Fibroblast of skin of back (primary cell): ENCODE results near the gene HSF2BP.
"Not testable (repeated sequence)": the region's sequence is repeated elsewhere in the genome, so short reads cannot be mapped to it uniquely, and the experiment has no call there.

Source experiments
- DNase-seq: peaks from one replicate; pipeline ENCODE4 v3.0.0-alpha.2; 2013

Gene HSF2BP

DNA sequence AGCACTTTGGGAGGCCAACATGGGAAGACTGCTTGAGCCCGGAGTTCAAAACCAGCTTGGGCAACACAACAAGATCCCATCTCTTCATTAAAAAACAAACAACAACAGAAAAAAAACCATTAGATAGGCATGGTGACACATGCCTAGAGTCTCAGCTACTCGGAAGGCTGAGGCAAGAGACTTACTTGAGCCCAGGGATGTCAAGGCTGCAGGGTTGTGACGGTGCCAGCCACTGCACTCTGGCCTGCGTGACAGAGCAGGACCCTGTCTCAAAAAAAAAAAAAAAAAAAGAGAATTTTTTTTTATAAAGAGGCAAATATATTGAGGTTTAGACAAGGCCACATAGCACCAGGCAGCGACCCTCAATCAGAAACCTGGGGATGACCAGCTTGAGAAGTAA lies 62.7 kb downstream of the HSF2BP start:
- DNase-seq: no peak

DNA sequence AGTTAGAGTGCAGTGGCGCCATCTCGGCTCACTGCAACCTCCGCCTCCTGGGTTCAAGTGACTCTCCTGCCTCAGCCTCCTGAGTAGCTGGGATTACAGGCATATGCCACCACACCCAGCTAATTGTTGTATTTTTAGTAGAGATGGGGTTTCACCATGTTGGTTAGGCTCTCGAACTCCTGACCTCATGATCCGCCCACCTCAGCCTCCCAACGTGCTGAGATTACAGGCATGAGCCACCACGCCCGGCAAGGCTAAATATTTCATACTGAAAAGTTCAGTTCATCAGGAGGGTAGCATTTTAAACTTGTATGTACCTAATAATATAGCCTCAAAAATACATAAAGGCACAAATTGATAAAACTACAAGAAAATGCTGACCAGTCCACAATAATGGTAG lies 63.5 kb downstream of the HSF2BP start:
- DNase-seq: not testable (repeated sequence)

DNA sequence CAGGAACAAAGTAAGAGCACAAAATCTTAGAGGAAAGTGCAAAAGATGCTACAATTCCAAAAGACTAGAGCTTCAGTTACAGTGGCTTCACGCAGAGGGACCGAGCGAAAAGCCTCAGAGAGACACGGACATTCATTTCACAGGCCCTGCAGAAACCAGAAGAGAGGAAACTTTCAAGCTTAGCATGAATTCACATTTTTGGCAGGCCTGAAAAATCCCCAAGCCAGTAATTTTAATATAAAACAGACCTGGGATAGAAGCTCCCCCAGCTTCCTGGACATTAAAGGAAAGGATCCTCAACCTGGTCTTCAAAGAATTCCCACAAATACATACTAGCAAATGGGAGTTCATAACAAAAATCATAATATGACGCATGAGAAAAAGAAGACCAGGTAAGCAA lies 66.2 kb downstream of the HSF2BP start:
- DNase-seq: no peak

DNA sequence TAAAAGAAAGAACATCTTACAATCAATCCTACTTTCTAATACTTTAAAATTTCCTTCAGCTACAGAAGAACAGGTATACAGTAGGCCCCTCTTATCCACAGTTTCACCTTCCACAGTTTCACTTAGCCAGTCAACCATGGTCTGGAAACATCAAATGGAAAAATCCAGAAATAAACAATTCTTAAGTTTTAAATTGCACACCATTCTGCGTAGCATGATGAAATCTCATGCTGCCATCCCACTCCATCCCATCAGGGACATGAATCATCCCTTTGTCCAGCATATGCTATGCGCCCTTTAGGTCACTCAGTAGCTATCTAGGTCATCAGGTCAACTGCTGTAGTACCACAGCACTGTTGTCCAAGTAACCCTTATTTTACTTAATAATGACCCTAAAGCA lies 67.7 kb downstream of the HSF2BP start:
- no peak for DNase-seq

- DNase-seq: peak; percentile 80
Observed at GRCh38 chr21:43590194-43590593, 69.1 kb downstream of the HSF2BP start.

- no peak for DNase-seq
Observed at GRCh38 chr21:43588957-43589356, 70.3 kb downstream of the HSF2BP start.

GRCh38 chr21:43585924-43586413 lies 73.3 kb downstream of the HSF2BP start:
- DNase-seq: peak; percentile 100

DNA sequence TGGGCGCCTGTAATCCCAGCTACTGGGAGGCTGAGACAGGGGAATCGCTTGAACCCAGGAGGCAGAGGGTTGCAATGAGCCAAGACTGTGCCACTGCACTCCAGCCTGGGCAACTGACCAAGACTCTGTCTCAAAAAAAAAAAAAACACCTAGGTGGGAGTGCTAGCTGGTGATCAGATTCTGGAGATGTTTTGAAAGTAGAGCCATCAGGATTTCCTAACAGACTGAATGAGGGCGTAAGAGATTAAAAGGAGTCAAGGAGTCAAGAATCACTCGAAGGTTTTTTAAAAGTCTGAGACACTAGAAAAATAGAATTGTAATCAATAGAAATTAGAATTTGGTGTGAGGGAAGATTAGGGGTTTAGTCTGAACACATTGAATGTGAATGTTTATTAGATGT lies 73.8 kb downstream of the HSF2BP start:
- no peak for DNase-seq

- DNase-seq: no peak
Observed at GRCh38 chr21:43581453-43581852, 77.8 kb downstream of the HSF2BP start.

DNA sequence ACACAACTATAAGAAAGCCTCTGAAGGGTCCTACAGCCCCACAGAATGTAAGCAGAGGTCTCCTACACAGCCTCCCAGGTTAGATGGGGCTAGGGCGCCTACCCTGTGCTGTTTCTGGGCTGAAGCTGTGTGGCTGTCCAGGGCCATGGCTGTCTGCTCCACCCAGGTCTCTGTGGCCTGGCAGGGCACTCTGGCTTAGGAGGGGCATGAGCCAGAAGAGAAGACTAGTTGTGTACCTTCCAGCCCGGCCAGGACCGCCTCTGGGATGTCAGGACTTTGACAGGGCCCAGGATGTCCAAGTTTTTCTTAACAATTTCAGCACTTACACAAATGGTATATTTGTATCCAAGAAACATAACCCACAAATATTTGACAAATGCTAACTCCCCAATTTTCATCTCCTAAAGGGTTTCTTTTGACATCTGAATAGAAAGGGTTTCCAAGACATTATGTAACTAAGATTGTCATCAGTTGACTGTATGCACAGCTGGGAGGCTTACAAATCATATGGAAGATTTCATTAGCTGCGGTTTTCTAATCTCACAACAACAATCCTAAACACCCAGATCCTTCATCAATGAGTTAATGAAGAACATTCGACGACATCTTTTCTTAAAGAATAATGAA lies 80.5 kb downstream of the HSF2BP start:
- no peak for DNase-seq

GRCh38 chr21:43575473-43575844 lies 83.8 kb downstream of the HSF2BP start:
- DNase-seq: no peak

DNA sequence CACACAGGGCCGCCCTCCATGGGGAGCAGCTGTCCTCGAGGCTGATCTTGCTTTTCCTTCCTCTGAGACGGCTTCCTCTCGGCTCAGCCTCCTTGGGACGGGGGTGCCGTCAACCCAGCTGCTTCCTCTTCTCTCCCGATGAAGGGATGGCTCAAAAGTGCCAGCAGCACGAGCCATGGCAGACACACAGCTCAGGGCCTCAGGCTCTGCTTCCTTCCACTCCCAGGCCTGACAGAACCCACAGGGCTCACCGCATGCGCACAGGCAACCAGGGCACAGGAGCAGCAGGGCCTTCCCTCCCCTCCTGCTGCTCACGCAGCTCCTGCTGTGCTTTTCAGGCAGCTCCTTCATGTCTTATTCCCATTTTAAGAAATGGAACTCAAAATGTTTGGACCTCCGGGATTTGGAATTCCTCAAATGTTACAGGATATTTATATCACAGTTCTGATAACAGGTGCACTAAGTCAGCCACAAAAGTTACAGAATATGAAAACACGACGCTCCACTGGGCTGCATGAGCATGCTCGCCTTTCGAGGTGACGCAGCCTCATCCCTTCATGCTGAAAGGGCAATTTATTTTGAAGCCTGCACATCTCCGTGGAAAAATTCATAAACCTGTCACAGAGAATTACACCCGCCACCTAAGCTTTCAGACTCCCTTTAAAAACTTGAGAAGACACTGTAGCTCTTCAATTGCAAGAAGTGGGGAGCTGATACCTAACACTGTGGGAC lies 84.4 kb downstream of the HSF2BP start:
- DNase-seq: no peak

- DNase-seq: no peak
Observed at GRCh38 chr21:43573921-43574320, 85.4 kb downstream of the HSF2BP start.

- DNase-seq: no peak
Observed at GRCh38 chr21:43572446-43572845, 86.8 kb downstream of the HSF2BP start.

DNA sequence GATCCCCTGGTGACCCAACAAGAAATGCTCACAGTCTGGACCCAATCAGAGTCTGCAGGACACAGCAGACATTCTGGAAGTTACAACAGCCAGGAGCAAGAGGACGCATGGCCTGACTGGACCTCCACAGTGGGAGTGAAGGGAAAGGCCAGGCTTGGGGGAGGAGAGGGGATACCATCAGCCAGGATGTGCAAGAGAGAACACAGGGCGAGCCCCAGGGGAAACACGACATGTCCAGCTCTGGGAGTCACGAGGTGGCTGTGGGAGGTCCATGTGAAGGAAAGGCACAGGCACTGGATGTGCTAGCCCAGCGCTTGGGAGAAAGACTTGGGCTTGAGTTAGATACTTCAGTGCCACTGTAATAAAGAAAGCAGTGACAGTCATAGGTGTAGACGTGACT lies 87.3 kb downstream of the HSF2BP start:
- no peak for DNase-seq

DNA sequence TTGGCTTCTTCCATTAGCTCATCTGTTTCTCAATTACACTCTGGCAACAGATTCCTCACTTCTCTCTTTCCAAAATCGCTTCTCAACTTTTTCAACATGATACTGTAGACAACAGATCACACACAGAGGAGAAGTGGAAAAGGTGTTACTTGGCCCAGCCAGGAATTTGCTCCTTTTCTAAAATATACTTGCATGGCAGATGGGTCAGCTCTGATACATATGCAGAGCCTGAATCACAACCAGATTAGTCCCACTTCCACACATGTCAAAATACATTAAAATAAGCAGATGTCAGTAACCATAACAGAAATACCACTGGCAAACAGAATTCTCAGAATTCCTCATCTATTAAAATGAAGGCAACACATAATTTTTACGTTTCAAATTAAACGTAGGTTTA lies 89.1 kb downstream of the HSF2BP start:
- DNase-seq: not testable (repeated sequence)

GRCh38 chr21:43562451-43562850 lies 96.8 kb downstream of the HSF2BP start:
- DNase-seq: not testable (repeated sequence)

DNA sequence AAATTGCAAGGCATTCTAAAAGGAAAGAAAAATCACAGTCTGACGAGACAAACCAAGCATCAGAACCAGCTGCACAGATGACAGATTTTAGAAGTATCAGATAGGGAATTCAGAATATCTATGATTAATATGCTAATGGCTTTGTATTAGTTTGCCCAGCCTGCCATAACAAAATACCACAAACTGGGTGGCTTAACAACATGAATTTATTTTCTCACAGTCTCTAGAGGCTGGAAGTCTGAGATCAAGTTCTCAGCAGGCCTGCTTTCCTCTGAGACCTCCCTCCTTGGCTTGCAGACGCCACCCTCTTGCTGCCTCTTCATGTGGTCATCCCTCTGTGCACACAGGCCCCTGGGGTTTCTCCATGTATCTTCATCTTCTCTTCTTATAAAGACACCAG lies 118.7 kb downstream of the HSF2BP start:
- not testable (repeated sequence) for DNase-seq

GRCh38 chr21:43522495-43523131 lies 136.7 kb downstream of the HSF2BP start:
- not testable (repeated sequence) for DNase-seq

DNA sequence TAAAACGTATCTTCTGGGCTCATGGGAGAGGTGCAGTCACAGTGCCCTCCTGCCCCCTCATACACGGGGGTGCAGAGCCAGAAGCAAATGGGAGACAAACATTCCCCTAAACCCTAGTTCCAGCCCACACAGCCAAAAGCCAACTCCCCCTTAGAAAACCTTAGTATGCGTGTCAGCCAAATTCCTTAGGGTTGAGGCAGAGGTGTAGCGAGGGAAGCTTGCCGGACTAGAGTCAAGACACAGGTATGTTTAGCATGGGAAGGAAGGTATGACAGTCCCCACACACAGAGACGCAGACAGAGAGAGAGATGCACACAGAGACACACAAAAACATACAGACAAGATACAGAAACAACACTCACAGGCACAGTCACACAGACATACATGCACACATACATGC lies 141.6 kb downstream of the HSF2BP start:
- not testable (repeated sequence) for DNase-seq

DNA sequence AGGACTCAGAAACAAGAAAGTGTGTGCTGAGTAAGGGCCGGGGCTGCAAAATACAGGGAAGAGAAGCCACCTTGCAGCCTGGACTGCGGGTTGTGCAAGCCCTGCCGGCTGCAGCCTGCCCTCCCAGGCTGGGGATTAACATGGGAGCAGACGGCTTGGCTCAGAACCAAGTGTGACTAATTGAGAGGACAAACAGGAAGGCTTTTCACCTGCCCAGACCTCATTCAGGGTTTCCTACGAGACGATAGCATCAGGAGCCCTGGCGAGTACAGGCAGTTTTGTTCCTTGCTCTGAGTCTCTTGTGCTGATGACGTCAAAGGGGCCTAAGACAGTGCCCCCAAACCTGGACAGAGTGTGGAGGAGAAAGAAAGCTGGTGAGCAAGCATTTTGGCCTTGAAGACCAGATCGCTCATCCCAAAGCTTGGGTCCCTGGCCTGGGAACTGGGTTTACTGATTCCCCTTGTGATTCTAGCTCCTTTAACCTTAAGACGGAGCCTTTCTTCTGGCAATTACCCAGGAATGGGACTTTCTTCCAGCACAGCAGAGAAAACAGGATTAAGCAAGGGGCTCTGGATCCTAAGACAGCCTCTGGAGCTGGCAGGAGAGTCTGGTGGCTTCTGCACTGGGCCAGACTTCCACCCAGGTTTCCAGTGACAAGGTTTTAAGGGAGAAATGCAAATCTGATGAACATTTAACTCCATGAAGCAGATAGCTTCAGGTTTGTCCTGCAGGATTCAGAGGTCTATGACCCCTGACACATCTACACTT lies 142.2 kb downstream of the HSF2BP start:
- DNase-seq: not testable (repeated sequence)

- not testable (repeated sequence) for DNase-seq
Observed at GRCh38 chr21:43516295-43516847, 142.9 kb downstream of the HSF2BP start.

DNA sequence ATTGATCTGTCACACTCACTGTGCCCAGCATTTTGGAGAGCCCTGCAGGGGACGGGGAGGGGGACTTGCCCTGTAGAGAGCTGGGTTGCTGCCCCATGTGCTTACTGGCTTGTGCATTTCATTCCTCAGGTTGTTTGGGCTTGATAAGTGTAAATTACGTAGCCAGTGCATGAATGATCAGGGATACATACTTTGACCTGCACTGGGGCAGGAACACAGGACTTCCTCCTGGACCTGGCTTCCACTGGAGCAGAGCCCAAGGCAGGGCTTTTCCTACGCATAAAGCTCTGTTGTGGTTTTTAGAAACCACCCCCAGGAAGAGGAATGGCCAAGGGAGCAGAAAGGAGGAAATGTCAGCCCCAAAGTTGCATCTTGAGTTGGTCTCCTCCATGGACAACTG lies 144.5 kb downstream of the HSF2BP start:
- DNase-seq: not testable (repeated sequence)
